Fibroblast of skin of abdomen (primary cell): Measurements from ENCODE around the gene FNDC5. TPM values are rescaled to one million over a fixed set of nuclear protein-coding genes. Genes with fewer than 3 reads are reported as not detected.
"Not testable (repeated sequence)": the region's sequence is repeated elsewhere in the genome, so short reads cannot be mapped to it uniquely, and the experiment has no call there.

Experiments
- DNase-seq: peaks from one replicate; pipeline ENCODE4 v3.0.0-alpha.2; 2013
- polyA plus RNA-seq, 2 experiments: library from polyadenylated mRNA; unstranded; fragments of 120-200 nt; gene quantifications; one replicate each; pipeline ENCODE4 v1.2.1, GENCODE V29; 2013; ENCODE audit not compliant: insufficient read length in 2 of 2

FNDC5 gene
- 7.0 TPM for polyA plus RNA-seq (2013, experiment 1 of 2; ENCODE audit: insufficient read length)
- polyA plus RNA-seq (2013, experiment 2 of 2; ENCODE audit: insufficient read length): 6.3 TPM

- peak; percentile 42 for DNase-seq
These were observed at the start of gene FNDC5 for GRCh38 chr1:32870615-32871363. Gene FNDC5, minus strand, starts transcription at chr1:32870912.

DNA sequence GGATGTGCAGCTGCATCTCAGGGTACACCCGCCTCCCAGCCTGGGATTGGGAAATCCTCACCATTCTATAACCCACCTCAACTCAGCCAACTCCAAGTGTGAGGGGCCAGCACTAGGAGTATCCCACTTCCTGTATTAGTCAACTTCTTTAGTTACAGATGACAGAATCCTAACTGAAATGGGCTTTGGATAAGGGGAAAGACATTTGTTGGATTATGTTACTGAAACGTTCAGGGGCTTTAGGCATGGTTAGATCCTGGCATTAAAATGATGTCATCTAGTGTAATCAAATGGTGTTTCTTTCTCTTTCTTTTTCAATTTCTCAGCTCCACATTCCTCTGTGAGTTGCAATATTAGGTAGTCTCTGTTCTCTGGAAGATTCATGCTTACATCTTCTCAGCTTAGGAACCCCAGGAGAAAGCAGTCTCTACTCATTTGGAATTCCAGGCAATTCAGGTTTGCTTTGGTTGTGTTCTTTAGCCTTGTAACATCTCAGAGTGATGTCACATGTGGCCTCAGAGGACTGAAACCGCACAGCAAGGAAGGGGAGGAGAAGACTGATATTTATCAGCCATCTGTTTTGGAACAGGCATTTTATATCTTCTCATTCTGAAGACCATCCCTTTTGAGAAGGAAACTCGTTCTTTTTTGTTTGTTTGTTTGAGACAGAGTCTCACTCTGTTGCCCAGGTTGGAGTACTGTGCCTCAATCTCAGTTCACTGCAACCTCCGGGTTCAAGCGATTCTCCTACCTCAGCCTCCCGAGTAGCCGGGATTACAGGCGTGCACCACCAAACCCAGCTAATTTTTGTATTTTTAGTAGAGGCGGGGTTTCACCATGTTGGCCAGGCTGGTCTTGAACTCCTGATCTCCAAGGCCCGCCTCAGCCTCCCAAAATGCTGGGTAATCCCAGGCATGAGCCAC is 49.4 kb upstream of the FNDC5 start:
- DNase-seq: peak; percentile 77

DNA sequence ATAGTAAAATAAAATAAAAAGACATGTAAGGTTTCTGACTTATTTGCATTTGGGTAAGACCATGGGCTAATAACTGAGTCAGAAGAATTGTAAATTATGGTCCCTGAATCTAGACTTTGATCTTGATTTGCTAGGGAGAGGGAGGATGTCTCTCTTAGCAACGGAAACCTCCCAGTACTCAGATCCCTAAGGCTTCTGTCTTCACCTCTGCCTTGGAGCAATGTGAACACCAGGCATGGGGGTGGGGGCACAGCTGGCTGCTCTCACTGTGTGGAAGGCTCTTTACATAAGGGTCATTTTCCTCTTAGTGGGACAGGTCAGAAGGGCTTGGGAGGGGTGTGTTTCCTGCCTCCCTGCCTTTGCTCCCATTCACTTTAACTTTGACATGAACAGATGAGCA is 47.5 kb upstream of the FNDC5 start:
- DNase-seq: no peak

DNA sequence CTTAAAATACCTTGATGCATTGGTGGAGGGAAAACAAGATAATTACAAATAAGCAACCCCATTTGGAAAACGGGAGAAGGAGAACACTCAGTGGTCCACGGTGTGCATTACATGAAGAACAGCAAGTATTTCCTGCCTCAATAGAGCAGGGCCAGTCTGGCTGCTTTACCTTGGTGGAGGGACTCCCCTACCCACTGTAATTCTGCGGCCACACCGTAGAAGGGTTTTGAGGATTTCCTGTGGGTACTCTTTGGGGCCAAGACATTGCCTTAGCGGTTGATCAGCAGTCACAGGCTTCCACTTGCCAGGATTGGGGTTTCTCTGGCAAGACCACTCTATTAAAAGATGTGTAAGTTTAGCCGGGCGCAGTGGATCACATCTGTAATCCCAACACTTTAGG is 46.8 kb upstream of the FNDC5 start:
- no peak for DNase-seq

- DNase-seq: no peak
These were observed 45.3 kb upstream of the FNDC5 start for GRCh38 chr1:32915766-32916706.

GRCh38 chr1:32910319-32910718 is 39.6 kb upstream of the FNDC5 start:
- DNase-seq: no peak

GRCh38 chr1:32907435-32907834 is 36.7 kb upstream of the FNDC5 start:
- peak; percentile 41 for DNase-seq

DNA sequence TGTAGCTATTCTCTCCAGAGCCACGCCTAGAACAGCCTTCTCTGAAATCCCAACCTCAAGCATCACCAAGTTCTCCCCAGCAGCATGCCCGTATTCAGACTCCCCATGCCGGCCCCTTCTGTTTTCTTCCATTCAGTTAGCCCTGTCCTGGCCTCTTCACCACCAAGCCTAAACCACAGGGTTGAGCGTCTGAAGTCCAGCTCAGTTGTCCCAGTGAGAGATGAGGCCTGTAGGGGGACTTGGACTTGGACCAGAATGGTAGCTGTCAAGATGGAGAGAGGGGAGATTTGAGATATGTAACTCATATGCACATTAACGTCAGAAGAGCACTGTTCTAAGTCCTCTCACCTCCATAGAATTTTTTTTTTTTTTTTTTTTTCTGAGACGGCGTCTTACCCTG is 35.9 kb upstream of the FNDC5 start:
- no peak for DNase-seq

DNA sequence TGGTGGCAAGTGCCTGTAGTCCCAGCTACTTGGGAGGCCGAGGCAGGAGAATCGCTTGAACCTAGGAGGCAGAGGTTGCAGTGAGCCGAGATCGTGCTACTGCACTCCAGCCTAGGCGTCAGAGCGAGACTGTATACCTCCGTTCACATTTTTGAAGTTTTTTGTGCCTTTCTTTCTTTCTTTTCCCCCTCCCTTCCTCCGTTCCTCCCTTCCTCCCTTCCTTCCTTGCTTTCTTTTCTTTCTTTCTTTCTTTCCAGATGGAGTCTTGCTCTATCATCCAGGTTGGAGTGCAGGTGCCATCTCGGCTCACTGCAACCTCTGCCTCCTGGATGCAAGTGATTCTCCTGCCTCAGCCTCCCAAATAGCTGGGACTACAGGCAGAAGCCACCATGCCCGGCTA is 34.9 kb upstream of the FNDC5 start:
- not testable (repeated sequence) for DNase-seq

DNA sequence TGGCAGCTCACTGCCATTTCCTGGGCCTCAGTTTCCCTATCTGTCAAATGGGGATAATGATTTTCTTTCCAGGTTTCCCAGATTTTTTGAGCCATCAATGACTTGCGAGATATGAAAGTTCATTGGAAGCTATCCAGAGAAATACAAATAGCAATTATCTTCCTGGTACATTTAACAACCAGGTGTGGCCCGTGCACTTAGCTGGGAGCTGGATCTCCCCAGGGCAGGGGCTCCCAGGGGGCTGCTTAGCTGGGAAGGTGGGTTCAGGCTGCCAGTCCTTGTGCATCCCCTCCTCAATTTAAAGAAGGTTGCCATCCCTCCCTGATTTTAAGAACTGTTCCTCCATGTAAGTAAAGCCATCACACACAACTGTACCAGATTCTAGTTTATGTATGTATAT is 34.1 kb upstream of the FNDC5 start:
- DNase-seq: no peak

GRCh38 chr1:32903991-32904785 is 33.5 kb upstream of the FNDC5 start:
- DNase-seq: no peak

DNA sequence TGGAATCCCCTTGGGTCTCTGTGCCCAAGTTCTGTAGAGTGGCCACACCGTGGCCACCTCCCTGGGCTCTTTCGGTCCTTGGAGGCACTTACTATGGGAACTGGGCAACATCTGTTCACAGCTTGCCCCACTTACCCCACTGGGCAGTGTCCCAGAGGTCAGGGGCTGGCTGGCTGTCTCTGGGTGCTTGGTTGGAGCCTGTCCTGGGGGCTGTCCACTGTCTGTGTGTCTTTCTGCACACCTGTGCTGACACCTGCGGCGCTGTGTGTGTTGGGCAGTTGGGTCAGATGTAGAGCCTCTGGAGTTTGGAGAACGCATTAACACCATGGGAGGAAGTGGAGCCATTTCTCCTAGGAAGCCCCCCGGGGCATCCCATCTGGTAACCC is 31.8 kb upstream of the FNDC5 start:
- no peak for DNase-seq

- no peak for DNase-seq
These were observed 31.3 kb upstream of the FNDC5 start for GRCh38 chr1:32901823-32902534.

- DNase-seq: peak; percentile 41
These were observed 30.5 kb upstream of the FNDC5 start, which contains the start of gene TMEM54 for GRCh38 chr1:32900956-32901822. Gene TMEM54, minus strand, starts transcription at chr1:32901389. Its CDS starts 151 bp downstream, at chr1:32901238.

DNA sequence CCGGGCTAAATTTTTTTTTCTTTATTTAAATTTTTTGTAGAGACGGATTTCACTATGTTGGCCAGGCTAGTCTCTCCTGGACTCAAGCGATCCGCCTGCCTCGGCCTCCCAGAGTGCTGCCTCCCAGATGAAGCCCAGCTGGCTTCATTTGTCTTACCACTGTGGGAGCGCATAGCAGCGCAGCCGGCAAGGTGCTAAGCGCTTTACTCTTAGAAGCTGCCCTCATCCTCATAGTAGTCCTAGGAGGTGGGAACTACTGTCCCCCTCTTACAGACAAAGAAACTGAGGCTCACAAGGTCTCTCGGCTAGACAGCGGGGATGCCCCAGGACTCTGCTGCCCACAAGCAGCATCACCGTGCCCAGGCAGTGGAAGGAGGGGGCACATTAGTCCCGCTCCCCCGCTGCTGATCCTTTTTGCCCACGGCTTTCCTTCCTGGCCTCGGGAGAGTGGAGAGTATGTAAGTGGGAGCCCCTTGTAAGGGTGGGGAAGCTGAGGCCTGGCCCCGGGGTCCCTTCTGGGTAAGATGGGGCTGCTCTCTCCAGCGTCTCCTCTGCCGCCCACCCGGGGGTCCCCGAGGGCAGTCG is 29.8 kb upstream of the FNDC5 start:
- DNase-seq: peak; percentile 22

GRCh38 chr1:32899586-32900296 is 29.0 kb upstream of the FNDC5 start:
- no peak for DNase-seq

DNA sequence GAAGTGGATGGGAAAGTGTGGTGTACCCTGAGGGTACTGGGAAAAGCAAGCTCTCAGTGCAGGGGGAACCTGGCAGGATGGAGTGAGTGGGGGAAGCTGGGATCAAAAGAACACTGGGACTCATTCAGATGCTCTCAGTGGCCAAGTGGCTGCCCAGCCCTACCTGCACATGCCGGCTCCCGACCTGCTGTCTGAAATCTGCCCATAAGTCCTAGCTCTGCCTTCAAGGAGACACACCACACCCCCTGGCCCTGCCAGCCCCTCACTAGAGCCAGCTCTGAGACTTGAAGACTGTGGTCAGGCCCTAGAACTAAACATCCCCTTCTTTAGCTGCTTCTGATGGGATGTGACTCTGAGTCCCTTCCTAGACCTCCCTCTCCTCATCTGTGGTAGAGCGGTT is 28.2 kb upstream of the FNDC5 start:
- no peak for DNase-seq

GRCh38 chr1:32898056-32898455 is 27.3 kb upstream of the FNDC5 start:
- DNase-seq: no peak
